Nephron (organoid): Measurements from ENCODE around the gene NPTN.

Experiments used
- H3K27ac Mint-ChIP-seq, 3 experiments: 2 replicates each; pipeline ENCODE4 v1.8.0; 2020; ENCODE audit warnings: mixed read lengths in 3 of 3, mild to moderate bottlenecking in 2 of 3, moderate library complexity in 1 of 3
- H3K27me3 Mint-ChIP-seq: 2 replicates; pipeline ENCODE4 v1.8.0; 2021; ENCODE audit warnings: low read depth, mild to moderate bottlenecking, moderate library complexity, mixed read lengths
- H3K36me3 Mint-ChIP-seq: 2 replicates; pipeline ENCODE4 v1.8.0; 2020; ENCODE audit warnings: low read depth, mixed read lengths
- H3K4me1 Mint-ChIP-seq: 2 replicates; pipeline ENCODE4 v1.8.0; 2020; ENCODE audit warnings: mixed read lengths
- H3K4me3 Mint-ChIP-seq, 3 experiments: 2 replicates each; pipeline ENCODE4 v1.8.0; 2020; ENCODE audit warnings: mild to moderate bottlenecking in 3 of 3, mixed read lengths in 3 of 3, moderate library complexity in 2 of 3
- H3K9me3 Mint-ChIP-seq: 2 replicates; pipeline ENCODE4 v1.8.0; 2020; ENCODE audit warnings: mixed read lengths
- TF ChIP-seq, protein P1 (sequence below), 3 experiments: fragments of 200-600 bp; sonication (generic); IDR thresholded peaks; one replicate each; pipeline ENCODE4 v1.5.0; 2021; ENCODE audit warnings: antibody characterized with exemption in 3 of 3; ENCODE audit not compliant: unreplicated experiment in 3 of 3

The NPTN gene

DNA sequence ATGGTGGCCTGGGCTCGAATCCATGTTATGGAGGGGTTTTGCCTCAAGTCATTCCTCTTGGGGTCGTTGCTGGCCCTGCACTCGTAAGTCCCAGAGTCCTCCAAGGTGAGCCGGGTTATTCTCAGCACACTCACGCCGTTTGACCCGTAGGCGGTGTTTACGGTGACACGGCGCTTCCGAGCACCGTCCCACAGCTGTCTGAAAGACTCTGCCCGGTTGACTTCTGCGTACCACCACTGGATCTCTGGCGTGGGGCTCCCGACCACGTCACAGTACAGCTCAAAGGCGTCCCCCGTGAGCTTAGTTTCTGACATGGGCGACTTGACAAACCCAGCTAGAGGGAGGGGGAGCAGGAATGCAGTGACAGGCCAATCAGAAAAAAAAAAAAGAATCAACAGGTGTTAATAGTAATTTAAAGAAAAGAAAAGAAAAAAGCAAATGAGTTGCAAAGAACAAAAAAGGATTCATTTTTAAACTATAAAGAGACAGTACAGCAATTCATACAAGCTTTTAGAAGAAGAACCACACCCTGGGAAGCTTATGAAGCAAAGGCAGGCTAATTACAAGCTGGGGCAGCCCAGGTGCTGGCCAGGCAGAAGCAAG, 36.1 kb downstream of the NPTN start:
- Mint-ChIP-seq H3K9me3 (no peaks in the 10 kb centered on the region), H3K4me1 (peaks cover 66% of the 10 kb centered on the region), H3K27ac (peak overlapping the region in 2 of 3 experiments; percentile 21 to 36), H3K36me3 (peaks cover 10% of the 10 kb centered on the region), H3K27me3 (no peaks in the 10 kb centered on the region), H3K4me3 (no peak overlapping the region)
- TF ChIP-seq, protein P1, sequence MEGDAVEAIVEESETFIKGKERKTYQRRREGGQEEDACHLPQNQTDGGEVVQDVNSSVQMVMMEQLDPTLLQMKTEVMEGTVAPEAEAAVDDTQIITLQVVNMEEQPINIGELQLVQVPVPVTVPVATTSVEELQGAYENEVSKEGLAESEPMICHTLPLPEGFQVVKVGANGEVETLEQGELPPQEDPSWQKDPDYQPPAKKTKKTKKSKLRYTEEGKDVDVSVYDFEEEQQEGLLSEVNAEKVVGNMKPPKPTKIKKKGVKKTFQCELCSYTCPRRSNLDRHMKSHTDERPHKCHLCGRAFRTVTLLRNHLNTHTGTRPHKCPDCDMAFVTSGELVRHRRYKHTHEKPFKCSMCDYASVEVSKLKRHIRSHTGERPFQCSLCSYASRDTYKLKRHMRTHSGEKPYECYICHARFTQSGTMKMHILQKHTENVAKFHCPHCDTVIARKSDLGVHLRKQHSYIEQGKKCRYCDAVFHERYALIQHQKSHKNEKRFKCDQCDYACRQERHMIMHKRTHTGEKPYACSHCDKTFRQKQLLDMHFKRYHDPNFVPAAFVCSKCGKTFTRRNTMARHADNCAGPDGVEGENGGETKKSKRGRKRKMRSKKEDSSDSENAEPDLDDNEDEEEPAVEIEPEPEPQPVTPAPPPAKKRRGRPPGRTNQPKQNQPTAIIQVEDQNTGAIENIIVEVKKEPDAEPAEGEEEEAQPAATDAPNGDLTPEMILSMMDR (IDR thresholded peaks at IDR 0.05; ENCODE audit: unreplicated experiment in 3 of 3) = no peak

DNA sequence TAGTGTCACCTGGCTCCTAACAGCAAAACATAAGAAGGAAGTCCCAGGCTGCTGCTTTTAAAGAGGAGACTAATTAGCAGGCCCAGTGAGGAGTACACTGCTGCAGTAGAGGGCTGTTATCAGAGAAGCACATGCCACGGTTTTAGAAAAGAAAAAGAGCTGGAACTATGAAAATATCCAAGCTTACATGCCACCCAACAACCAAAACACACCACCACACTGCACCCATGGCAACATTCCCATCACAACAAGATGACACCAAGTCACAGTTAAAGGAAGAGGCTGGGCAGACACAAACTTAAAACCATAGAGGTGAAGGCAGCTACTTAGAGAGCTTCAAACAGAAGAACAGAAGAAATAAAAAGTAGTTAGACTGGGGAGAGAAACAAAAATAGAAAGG, 37.0 kb downstream of the NPTN start:
- H3K27ac Mint-ChIP-seq = peak overlapping the region; percentile 17 to 24 (median 24)
- peaks cover 20% of the 10 kb centered on the region for H3K36me3 Mint-ChIP-seq
- no peak overlapping the region for H3K4me3 Mint-ChIP-seq
- H3K4me1 Mint-ChIP-seq = peaks cover 71% of the 10 kb centered on the region
- TF ChIP-seq, protein P1 (IDR thresholded peaks at IDR 0.05; ENCODE audit: unreplicated experiment in 3 of 3) = no peak
- H3K27me3 Mint-ChIP-seq = no peaks in the 10 kb centered on the region
- H3K9me3 Mint-ChIP-seq = no peaks in the 10 kb centered on the region

DNA sequence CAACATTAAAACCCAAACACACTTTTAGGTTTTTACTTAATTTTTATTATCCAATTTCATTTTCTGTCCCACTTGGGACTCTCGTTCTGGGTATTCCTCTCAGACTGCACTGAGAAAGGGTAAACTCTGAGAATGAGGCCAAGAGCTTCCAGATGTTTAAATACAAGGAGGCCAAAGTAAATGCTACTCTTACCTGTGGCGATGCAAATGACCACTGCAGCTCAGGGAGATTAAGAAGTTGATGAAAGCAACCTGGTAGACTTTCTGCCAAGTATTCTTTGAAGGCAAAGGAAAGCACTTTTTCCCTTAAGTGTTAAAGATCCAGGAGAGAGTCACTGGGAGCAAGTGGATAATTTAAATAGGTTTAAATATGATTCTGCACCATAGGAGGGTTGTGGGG, 39.1 kb downstream of the NPTN start:
- TF ChIP-seq, protein P1 (IDR thresholded peaks at IDR 0.05; ENCODE audit: unreplicated experiment in 3 of 3) = no peak
- H3K4me3 Mint-ChIP-seq = no peak overlapping the region
- H3K27me3 Mint-ChIP-seq = no peaks in the 10 kb centered on the region

DNA sequence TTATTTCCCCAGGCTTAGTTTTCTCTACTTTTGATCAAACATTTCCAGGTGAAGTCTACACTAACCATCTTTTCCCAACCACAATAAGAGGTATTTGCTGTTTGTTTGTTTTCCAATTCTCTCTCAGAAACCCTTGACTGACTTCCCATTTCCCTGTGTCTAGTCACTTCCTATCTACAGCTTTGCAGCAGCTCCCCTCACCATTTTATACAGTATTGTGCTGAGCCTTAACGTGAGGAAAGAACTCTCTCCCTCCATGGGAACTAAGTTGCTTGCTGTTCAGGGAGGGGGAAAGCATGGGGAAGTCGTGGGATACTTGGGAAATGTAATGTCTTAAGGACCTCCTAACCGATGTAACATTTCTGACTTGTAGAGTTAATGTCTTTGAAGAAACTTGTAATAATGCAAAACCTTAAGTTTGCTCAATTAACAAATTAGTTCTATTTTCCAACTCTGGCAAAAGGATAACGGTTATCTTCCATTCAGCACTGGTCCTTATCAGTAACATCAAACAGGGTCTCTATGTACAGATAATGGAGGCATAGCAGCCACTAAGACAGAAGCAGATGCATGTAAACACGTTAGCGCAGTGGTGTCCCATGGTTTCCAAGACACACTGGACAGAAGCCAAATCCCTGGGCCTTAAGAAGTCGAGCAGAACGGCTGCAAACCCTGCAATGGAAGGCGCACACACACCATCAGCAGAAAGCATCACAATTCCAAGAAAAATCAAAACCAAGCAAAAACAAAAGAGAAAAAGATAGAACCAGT, 39.7 kb downstream of the NPTN start:
- TF ChIP-seq, protein P1 (IDR thresholded peaks at IDR 0.05; ENCODE audit: unreplicated experiment in 3 of 3) = no peak
- Mint-ChIP-seq H3K36me3 (peaks cover 38% of the 10 kb centered on the region), H3K4me3 (no peak overlapping the region), H3K9me3 (no peaks in the 10 kb centered on the region), H3K4me1 (peaks cover 59% of the 10 kb centered on the region), H3K27me3 (no peaks in the 10 kb centered on the region), H3K27ac (peak overlapping the region; percentile 19 to 41 (median 36))

More for the DNA sequence above, 39.1 kb downstream of the NPTN start:
- peaks cover 66% of the 10 kb centered on the region for H3K4me1 Mint-ChIP-seq
- peak overlapping the region; percentile 19 to 41 (median 36) for H3K27ac Mint-ChIP-seq
- H3K9me3 Mint-ChIP-seq = no peaks in the 10 kb centered on the region
- peaks cover 32% of the 10 kb centered on the region for H3K36me3 Mint-ChIP-seq

DNA sequence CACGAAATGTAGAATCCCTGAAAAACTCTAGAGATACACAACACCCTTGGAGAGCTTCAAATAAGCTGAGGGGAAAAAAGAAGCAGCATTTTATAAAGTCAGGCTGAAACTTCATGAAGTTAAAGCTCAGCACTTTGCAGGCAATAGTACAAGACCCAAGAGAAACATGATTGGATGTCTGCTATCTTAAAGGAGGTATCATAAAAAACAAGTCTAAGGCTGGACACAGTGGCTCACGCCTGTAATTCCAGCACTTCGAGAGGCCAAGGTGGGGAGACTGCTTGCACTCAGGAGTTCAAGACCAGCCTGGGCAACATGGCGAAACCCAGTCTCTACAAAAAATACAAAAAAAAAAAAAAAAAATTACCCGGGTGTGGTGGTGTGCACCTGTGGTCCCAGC, 42.9 kb downstream of the NPTN start:
- no peaks in the 10 kb centered on the region for H3K27me3 Mint-ChIP-seq
- H3K4me3 Mint-ChIP-seq = no peak overlapping the region

More for the DNA sequence above, 42.9 kb downstream of the NPTN start:
- Mint-ChIP-seq H3K36me3 (peaks cover 57% of the 10 kb centered on the region), H3K4me1 (peaks cover 34% of the 10 kb centered on the region), H3K27ac (no peak overlapping the region), H3K9me3 (no peaks in the 10 kb centered on the region)
- TF ChIP-seq, protein P1 (IDR thresholded peaks at IDR 0.05; ENCODE audit: unreplicated experiment in 3 of 3) = no peak
